ENCODE results near the gene TREX2.

The TREX2 gene

DNA sequence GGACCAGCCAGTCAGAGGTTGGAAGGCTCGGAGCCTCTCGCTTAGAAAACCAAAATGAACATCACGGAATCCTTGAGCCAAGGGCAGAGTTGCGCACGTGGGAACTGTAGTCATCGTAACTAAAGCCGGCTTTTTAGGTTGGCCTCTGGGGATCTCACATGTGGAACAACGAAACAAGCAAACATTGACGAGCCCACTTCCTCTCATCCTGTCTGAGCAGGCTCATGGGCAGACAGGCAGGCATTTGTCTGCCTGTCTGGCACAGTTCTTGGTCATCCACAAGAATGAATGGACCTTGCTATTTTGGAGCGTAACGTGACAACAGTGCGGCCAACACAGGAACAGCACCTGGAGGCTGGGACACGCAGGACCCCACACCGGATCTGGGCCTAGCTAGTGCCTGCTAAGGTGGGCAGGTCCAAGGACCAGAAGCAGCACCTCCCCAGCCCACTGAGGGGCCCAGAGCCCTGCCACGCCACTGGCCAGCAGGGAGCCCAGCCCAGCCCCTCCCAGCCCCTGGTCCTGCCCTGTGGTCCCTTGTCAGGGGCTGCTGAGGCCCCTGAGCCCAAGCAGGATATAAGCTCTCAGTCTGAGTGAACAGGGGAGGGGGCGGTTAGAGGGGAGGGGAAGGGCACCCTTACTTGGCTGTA, 9.2 kb upstream of the TREX2 start:
- DNase-seq, result no peak

DNA sequence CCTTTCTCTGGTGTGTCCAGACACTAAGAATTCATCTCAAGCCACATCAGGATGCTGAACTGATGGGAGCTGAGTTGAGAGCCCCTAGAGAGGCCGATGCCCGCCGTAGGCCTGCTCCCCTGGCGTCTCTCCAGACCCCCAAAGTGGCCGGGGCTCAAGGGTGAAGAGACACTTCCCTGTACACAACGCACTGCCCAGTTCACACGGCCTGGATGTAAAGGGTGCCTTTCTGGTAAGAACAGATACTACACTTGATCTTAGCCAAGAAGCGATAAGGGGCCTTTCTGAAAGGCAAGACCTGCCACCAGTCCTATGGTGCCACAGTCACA, 5.1 kb upstream of the TREX2 start:
- DNase-seq, result no peak

DNA sequence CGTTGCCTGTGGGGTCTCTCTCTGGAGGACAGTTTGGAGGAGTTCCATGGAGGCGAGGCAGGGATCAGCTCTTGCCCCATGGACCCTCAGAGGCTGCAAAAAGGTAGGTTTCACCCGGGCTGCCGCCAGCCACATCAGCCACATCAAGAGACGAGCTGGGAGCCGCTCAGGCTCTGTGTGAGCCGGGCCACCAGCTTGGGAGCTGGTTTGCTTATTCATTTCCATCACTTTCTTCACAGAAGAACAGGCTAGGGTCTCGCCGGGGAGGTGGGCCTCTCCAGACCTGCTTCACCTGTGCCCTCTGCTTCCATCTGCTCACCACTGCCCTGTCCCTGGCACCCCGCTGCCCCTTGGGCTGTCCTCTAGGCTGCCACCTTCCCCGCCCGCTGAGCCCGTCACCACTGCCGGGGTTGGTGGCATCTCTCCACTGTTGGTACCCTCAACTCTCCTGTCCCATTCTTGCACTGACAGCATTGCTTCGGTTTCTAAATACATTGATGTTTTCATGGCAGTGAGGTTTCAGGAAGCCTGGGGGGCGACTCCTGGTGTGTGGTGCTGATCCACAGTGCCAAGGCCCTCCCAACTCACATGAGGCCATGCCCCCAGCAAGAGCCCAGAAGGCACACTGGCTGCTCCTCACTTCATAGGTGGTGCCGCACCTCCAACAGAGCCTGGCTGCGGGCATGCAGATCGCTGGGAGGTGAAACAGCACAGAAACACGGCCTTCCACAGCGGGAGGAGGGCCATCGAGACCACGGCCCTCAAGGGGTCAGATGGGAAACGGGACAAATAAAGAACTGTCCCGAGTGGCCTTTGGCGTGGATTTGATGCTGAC, 4.5 kb upstream of the TREX2 start:
- no peak for DNase-seq

DNA sequence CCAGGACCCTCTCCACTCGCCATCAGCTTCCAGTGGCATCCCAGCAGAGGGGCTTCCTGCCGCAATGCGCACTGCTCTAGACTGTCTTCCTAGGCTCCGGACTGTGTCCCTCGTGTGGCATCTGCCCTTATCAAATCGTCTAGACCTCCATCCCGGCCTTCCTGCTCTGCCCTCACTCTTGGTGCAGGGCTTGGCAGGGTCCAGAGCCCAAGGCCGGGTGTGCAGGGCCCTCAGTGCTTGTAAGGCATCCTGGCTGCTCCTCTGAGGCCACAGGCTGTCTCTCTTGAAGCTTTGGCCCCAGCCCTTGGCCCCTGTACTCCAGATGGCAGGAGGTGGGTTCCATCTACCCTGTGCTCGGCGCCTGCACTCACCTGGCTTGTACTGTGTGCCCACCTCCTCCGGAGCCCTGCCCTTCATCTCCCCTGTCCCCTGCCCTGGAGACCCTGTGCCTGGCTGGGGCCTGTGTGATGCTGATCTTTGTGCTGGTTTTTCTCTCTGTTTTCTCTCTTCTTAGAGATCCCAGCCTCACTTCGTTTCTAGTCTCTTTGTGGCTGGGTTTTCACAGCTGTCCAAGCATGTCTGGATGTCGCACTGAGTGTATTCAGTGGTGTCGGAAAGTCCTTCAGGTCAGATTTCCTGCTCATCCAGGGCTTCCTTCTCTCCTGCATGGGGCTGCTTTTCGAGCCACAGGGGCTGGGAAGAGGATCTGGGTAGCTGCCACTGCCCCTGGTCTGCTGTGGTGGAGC, 3.7 kb upstream of the TREX2 start:
- no peak for DNase-seq

DNA sequence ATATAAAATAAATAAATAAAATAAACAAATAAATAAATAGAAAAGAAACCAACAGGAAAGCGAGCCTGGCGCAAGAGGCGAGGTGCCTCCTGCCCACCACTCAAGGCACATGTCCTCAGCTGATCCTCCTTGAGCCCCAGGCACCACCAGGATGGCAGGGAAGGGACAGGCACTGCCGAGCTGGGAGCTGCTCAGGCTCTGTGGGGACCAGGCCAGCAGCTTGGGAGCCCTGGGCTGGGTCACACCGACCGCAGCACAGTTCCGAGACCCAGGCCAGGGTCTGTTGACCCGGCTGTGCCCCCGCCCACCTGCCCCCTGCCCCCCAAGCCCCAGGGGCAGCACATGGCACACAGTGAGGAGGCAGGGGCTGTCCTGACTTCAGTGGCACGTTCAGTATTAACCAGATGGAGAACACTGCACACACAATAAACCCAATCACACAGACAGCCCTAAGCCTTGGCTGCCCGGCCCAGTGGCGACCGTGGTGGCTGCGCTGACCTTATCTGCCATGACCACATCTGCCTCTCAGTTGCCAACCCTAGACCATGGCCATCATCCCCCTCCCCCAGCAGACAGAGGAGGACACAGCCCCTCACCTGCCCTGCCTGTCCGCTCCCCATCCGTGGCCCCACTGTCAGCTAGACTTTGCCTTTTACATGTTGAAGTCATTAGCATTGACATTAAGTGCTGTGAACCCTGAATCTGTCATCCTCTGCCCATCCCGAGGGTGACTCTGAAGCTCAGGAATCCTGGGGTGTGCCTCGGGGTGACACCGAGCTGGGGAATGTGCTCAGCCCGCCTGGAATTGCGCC, 2.9 kb upstream of the TREX2 start:
- DNase-seq, result no peak

DNA sequence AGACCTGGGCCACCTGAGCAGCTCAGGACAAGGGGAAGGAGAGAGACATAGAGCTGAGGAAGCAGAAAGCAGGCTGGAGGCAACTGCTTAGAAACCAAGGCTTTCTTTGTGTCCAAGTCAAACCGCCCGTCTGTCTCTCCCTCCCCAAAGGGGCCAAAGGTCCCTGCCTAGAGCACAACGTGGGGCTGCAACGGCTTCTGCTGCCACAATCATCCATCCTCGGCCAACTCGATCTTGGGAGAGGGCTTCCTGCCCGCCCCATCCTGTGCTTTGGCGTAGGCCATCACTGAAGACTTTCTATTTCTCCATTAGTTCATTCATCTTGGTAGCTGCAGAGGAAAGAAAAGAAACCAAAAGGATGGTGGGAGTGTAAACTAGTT, 1.7 kb upstream of the TREX2 start:
- DNase-seq, result no peak

DNA sequence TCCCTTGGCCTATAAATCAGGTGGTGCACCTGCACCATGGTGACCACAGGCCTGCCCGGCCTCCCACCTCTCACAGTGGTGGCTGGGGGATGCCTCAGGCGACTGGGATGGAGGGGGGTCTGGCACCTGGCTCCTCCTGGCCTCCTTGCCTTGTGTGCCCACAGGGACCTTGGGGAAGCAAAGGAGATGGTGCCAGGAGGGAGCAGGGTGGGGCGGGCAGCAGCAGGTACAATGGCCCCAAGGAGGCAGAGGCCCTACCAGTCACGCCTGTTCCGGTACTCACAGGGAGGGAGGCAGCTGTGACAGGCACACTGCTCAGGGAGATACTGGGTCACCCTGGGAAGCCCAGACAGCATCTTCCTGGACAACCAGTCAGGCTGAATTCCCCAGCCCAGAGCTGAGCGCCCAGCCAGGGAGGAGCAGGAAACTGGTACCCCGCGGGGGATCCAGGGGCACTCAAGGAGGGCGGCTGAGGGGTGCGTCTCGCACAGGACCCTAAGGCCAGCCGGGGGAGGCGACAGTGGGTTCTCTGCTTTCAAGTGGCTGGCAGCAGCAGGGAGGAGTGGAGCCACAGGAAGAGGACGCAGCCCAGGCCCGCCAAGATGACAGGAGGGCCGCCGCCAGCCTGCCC, 1.2 kb upstream of the TREX2 start:
- no peak for DNase-seq

DNA sequence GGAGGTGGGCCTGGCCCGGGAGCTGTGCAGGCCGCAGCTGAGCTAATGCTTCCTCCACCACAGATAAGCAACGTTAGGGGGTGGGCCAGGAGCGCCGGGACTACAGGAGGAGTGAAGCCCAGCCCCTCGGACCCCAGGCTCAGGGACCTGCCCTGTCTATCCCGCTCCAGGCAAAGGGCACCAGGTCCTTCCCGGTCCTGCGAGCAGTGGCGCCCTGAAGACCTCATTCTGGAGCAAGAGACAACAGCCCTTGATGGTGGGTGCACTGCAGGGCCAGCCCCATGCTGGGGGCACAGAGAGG, 730 bp upstream of the TREX2 start:
- DNase-seq, result no peak

DNA sequence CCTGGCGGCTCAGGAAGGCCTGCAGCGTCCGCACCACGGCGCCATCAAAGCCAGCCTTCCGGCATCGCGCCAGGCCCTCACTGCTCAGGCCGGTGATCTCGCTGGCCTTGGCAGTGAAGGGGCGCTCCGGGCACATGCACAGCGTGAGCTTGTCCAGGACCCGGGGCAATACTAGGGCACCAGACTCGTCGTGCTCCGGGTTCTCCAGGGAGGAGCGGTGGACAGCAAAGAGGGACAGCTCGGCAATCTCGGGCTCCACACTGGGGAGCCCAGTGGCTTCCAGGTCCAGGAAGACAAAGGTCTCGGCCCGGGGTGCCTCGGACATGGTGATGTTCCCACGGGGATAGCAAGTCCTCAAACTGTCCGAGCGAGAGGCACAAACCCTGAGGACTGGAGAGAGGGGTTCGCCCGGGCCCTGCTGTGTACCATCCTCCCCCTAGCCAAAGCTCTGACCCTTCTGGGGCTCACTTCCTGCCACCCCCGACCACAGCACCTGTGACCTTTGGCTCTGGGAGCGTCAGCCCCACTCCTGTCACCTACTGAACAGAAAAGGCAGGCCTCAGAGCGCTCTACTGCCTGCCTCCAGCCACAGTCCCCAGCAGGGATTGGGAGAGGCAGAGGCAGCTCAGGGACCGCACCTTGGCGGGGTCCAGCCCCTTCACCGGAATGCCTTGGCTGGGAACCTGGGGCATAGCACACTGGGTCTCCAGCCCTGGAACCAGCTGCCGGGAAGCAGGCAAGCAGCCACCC, 575 bp downstream of the TREX2 start:
- no peak for DNase-seq

DNA sequence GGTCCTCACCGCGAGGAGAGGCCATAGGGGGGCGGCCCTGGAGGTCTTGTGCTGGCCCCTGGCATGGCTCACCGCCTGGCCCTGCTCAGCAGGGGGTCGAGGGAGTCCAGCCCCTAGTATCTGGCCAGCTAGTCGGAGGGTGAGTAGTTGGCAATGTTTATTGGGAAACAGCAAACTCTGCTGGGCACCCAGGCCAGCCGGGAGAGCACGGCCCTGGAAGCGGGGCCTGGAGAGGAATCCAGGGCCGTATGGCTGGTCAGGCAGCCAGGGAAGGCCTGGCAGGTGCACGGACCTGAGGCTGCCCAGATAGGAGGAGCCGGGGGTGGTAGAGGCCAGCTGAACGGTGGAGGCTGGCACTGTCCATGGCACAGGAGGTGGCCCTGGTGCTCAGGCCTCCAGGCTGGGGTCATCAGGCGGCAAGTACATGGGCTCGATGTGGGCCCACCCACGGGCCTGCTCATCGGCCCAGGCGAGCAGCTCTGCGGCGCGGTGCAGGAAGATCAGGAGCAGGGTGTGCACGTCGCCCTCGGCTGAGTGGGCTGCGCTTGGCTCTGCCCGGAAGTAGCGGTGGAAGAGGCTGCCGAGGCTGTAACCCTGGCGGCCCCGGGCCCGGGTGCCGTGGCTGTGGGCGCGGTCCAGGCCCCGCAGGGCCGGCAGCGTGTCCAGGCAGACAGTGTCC, 1.4 kb downstream of the TREX2 start:
- DNase-seq, result no peak

DNA sequence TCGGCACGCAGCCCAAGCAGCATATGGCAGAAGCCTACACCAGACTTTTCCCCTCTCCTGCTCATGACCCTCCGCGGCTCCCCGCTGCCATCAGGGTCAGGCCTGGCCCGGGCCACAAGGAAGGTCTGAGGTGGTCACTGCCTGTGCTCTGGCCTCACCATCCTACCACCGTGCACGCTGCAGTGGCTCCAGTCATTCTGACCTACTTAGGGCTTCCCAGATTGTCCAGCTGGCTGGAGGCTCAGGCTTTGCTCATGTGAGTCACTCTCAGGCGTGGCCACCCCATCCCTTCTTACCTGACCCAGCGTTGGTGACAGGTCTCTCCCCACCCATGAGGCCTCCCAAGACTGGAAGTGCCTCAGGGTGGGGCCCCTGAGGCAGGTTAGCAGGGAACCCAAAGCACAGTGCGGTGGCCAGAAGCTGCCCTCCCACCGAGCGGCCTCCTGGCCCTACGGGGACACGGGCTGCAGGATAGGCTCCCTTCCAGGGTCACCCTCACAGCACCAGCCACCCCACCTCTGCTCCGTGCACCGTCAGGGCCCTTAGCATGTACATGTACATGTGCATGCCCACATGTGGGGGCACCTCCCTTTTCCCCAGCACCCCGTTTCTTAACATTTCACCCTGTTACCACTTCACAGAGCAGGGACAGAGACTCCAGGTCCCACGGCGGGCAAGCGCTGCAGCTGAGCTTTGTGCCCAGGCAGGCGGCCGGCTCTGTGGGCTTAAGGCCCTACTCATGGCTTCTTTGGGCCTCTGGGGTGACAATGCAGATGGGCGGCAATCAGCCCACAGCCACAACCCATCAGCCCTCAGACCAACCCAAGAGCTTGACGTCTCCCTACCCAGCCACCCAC, 2.2 kb downstream of the TREX2 start:
- DNase-seq, result no peak

DNA sequence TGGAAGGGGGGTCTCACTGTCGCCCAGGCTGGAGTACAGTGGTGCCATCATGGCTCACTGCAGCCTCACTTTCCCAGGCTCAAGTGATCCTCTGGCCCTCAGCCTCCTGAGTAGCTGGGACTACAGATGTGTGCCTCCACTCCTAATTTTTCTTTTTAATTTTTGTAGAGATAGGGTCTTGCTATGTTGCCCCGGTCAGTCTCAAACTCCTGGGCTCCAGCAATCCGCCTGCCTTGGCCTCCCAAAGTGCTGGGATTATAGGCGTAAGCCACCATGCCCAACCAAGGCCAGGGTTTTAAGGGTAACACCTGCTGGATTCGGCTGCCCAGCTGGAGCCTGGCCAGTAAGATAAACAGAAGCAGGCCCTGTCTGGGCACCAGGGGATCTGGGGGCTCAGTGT, 3.4 kb downstream of the TREX2 start:
- no peak for DNase-seq

DNA sequence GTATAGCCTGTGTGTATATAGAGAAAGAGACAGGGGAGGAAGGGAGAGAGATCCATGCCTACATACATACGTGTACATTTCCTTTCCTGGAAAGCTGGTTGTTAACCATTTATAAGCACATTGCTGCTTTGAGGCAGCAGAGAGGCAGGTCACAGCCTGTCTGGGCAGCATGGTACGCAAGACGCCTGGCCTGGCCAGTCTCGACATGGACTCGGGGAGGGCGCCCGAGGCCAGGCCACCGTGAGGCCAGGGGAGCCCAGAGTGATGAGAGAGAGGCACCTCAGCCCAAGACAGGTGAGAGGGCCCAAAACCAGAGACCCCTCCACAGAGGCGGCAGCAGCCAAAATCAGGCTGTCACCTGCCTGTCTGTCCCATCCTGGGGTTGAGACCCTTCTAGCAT, 3.9 kb downstream of the TREX2 start:
- DNase-seq, result no peak

DNA sequence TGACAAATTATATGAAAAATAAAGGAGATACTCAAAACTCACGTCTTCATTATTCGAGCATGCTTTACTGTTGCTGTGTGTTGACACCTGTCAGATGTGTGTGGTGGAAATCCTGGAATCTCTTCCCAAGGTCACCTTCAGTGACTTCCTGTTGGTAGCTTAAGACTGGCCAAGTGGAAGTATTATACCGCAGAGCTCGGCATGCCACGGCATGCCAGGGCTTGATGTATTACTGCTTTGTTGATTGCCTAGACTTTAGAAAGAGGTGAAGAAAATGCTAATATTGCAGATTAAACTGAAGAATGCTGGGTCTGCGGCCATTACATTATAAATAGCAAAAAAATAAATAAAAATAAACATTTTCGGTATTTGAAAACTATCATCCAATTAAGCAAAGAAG, 4.6 kb downstream of the TREX2 start:
- no peak for DNase-seq

DNA sequence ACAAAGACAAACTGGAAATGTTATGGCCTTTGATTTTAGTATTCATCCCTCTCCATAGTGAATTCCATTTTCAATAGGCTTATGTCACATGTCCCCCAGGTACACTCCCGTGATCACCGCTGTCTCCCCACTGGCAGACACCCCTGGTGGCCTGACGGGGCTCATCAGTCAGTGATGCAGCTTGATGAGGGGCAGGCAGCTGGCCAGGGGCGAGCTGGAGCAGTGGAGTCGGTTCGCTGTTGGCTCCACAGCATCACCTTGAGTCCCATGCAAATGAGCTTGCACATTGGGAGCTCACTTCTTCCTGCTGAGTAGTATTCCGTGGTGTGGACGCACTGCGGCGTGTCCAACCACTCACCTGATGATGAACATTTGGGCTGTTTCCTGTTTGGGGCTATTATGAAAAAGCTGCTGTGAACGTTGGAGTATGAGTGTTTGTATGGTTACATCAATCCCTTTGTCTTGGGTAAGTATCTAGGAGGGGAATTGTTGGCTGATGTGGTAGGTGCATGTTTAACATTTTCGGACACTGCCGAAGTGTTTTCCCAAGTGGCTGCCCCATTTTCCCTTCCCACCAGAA, 5.2 kb downstream of the TREX2 start:
- no peak for DNase-seq

DNA sequence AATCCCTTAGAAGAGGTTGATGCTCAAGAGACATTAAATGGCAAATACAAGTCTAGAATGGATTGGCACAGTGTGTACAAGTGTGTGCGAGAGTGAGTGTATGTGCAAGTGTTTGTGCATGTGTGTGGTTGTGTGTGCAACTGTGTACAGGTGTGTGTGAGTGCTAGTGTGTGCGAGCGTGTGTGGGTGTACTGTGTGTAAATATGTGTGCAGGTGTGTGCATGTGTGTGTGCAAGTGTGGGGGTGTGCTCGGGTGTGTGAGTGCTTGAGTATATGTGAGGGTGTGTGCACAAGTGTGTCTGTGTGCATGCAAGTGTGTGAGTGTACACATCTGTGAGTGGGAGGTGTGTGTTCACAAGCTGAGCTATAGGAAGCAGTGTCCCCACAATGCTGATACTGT, 5.9 kb downstream of the TREX2 start:
- no peak for DNase-seq

DNA sequence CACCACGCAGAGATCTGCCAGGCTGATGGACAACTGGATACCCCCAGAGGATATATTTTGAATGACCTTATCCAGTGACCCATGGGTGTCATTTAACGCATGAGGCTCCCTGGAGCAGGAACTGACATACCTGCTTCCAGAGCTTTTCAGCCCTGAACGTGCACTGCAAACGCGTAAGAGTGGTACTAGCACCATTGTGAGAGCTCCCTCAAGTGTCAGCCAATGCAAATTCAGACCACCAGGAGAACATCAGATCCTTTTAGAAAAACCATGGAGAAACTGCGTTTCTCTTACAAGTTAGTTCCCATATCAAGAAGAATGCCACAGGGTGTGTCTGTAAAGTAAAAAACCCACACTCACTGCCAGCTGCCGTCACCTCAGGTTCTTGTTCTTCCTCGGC, 7.3 kb downstream of the TREX2 start:
- DNase-seq, result no peak

DNA sequence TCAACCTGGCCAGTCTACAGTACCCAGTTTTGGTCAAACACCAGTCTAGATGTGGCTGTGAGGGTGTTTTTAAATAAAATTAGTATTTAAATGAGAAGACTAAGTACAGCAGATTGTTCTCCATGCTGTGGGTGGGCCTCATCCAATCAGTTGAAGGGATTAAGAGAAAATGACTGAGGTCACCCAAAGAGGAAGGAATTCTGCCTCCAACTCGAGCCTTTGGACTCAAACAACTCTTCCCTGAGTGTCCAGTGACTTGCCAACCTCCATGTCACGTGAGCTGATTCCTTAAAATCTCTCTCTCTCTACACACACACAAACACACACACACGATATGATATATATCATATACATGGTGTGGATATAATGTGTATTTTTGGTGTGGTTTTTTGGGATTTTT, 10.0 kb downstream of the TREX2 start:
- no peak for DNase-seq

DNA sequence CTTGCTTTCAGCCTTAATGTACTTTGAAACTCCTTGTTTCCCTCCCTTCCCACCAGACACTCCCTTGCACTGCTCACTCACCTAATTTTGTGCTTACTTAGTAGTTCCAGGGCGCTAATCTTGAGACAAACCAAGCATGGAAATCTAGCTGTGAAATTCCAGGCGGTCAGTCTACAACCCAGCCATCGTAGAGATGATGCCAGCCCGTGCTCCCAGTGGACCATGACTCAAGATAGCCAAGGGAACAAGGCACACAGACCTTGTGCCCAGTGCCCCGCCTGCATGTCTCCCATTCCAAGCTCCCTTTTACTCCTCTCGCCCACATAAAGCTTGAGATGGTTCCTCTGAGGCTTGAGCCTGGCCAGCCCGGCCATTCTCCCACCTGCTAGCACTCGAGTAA, 11.1 kb downstream of the TREX2 start:
- no peak for DNase-seq

DNA sequence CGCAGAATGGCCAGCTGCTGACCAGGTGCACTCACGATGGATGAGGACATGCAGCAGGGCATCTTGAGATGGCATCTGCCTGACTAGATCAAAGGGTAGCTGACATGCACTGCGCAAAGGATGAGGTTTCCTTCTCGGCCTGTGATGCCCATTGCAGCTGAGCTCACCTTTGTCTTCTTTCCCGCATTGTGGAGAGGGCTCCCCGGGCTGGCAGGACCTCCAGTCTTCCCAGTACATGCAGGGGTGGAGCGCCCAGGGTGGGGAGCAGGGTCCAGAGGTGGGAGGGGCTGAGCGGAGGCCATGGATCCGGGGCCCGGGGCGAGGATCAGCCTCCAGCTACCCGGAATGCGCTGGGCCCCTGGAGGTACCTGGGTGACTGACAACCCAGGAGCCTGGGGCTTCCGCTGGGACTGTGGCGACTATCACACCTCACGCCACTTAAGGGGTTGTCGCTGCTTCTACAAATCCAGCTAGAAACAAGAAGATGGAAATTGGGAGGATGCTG, 12.0 kb downstream of the TREX2 start:
- no peak for DNase-seq
